ACC112 (cell line): Measurements from ENCODE around the gene GOPC.
A peak's percentile ranks its signal among the peaks of the same experiment; 100 is the strongest.

ENCODE experiments used
- H2AFZ ChIP-seq: fragments of 200-600 bp; sonication (generic); one replicate; pipeline ENCODE4 v1.6.0; 2017; ENCODE audit warnings: antibody characterized with exemption, low read length; ENCODE audit not compliant: unreplicated experiment
- H3K27ac ChIP-seq: fragments of 200-600 bp; sonication (generic); 2 replicates; pipeline ENCODE4 v1.5.1; 2014; ENCODE audit warnings: low read depth, mild to moderate bottlenecking, antibody characterized with exemption, low read length, moderate library complexity
- H3K27me3 ChIP-seq: fragments of 200-600 bp; sonication (generic); 2 replicates; pipeline ENCODE4 v1.6.1; 2014; ENCODE audit warnings: mild to moderate bottlenecking, antibody characterized with exemption, low read length, moderate library complexity, mixed read lengths; ENCODE audit not compliant: insufficient read depth
- H3K36me3 ChIP-seq: fragments of 200-600 bp; sonication (generic); 2 replicates; pipeline ENCODE4 v1.6.1; 2016; ENCODE audit warnings: mild to moderate bottlenecking, antibody characterized with exemption, low read length, moderate library complexity, mixed read lengths; ENCODE audit not compliant: insufficient read depth
- H3K4me1 ChIP-seq: fragments of 200-600 bp; sonication (generic); one replicate; pipeline ENCODE4 v1.6.1; 2016; ENCODE audit warnings: low read length, mixed read lengths; ENCODE audit not compliant: insufficient read depth, unreplicated experiment, control insufficient read depth
- H3K4me3 ChIP-seq: fragments of 200-600 bp; sonication (generic); 2 replicates; pipeline ENCODE4 v1.5.1; 2014; ENCODE audit warnings: mild to moderate bottlenecking, low read depth, low read length
- H3K79me2 ChIP-seq: fragments of 200-600 bp; sonication (generic); one replicate; pipeline ENCODE4 v1.6.0; 2016; ENCODE audit warnings: low read length; ENCODE audit not compliant: control insufficient read depth, unreplicated experiment, insufficient read depth

Gene GOPC

DNA sequence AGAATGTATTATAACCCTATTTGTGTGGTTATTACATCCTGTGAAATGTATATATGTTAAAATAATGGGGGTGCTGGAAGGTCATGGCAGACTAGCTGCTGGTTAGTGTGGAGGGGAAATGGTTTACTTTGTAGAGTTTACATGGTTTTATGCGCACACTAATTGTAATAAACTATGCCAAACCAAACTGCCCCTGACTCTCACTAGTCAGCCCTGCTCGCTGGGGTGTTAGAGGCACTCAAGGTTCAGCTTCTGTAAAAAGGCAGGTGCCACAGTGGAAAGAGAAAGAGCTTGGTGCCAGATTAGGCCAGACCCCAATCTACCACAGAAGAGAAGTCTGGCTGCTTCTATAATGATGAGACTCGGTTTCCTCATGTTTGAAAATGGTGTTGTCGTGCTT, 52.7 kb downstream of the GOPC start:
- peaks cover 34% of the 10 kb centered on the region for H3K4me1 ChIP-seq
- 0 out of 2 replicates have a peak, but pooled peaks cover 6% of the 10 kb centered on the region for H3K36me3 ChIP-seq
- H3K4me3 ChIP-seq, result peak overlapping the region; percentile 75; the same call in 1 of the 2 replicates
- H2AFZ ChIP-seq, result no peak overlapping the region
- no peaks in the 10 kb centered on the region for H3K27me3 ChIP-seq
- H3K27ac ChIP-seq, result peak overlapping the region; percentile 41; the same call in 1 of the 2 replicates
- peaks cover 20% of the 10 kb centered on the region for H3K79me2 ChIP-seq

DNA sequence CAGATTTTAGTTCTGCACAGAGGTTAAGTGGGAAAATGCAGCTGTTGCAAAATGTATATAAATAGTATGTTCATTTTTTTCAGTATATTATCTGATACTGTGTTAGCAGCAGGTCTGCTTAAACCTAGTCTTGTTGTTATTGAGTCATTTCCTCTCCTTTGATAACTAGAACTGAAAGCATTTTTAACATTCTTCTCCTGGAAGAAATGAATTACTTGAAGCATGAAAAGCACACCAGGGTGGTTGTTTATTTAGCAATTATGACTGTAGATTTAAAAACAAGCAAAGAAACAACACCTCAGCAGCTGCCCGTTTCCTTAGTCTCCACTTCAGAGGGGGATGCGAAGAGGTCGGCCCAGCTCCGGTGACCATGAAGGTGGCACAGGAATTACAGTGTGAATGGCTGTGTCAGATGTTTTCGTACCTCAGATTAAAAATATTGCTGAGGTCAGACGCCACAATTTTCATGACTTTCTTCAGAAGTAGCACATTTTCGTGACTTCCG, 53.5 kb downstream of the GOPC start:
- peaks cover 34% of the 10 kb centered on the region for H3K4me1 ChIP-seq
- H3K27ac ChIP-seq, result peak overlapping the region; percentile 41

DNA sequence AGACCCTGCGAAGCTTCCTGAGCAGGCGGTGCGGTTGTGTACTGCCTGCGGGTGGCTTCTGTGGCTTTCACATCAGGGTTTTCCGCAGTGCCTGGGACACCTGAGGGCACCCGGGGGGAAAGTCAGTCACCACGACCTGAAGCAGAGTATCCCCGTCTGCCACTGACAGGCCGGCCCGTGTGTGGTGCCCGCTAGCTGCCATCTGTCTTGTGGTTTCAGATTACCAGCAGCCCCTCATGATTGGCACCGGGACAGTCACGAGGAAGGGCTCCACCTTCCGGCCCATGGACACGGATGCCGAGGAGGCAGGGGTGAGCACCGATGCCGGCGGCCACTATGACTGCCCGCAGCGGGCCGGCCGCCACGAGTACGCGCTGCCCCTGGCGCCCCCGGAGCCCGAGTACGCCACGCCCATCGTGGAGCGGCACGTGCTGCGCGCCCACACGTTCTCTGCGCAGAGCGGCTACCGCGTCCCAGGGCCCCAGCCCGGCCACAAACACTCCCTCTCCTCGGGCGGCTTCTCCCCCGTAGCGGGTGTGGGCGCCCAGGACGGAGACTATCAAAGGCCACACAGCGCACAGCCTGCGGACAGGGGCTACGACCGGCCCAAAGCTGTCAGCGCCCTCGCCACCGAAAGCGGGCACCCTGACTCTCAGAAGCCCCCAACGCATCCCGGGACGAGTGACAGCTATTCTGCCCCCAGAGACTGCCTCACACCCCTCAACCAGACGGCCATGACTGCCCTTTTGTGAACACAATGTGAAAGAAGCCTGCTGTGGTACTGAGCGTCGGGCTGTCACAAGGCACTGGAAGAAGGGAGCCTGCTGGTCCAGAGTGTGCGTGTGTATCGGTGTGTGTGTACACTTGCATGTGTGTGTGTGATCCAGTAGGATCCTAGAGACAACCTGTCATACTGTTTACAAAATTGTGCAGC, 54.4 kb downstream of the GOPC start:
- Histone ChIP-seq H3K27ac (peak overlapping the region; percentile 40), H3K4me1 (peaks cover 34% of the 10 kb centered on the region), H2AFZ (peak overlapping the region; percentile 15), H3K36me3 (0 out of 2 replicates have a peak, but pooled peaks cover 6% of the 10 kb centered on the region), H3K4me3 (peak overlapping the region; percentile 75), H3K79me2 (peaks cover 20% of the 10 kb centered on the region), H3K27me3 (no peaks in the 10 kb centered on the region)

More for the DNA sequence above, 53.5 kb downstream of the GOPC start:
- Histone ChIP-seq H3K79me2 (peaks cover 20% of the 10 kb centered on the region), H3K27me3 (no peaks in the 10 kb centered on the region), H2AFZ (no peak overlapping the region), H3K36me3 (0 out of 2 replicates have a peak, but pooled peaks cover 6% of the 10 kb centered on the region), H3K4me3 (peak overlapping the region; percentile 75)

DNA sequence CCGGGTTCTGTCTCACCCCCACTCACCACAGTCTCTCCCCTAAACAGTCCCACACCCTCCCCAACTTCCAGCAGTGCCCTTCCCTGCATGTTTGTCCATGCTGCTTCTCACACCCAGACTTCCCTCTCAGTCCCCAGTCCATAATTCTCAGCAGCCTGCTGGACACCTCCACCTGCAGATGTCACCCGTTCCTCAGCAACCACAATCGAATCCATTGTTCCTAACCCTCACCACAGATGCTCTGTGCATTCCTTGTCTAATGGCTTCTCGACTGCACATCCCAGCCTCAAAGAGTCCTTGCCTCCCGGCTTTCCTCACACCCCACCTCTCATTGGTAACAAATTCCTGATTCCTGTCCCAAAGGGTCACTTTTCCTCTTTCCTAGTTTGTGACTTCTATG, 55.6 kb downstream of the GOPC start:
- no peak overlapping the region for H3K27ac ChIP-seq

DNA sequence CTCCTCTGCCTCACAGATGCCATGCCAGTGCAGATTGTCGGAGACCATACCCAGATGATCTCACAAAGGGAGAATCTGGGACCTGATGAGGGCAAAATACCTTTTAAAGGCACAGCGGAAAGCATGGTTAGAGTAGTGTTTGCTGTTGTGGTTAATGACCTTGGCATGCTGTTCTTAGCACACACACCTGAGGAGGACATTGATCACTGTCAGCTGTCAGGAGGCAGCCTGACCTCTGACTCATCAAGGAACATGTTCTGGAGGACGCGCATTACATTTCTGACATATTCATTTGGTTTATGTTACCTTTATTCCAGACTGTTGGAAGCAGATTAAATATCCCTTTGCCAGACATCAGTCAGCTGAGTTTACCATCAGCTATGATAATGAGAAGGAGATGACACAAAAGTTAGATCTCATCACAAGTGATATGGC, 57.1 kb downstream of the GOPC start:
- peaks cover 18% of the 10 kb centered on the region for H3K36me3 ChIP-seq
- peaks cover 14% of the 10 kb centered on the region for H3K79me2 ChIP-seq
- no peak overlapping the region for H2AFZ ChIP-seq
- H3K27ac ChIP-seq, result no peak overlapping the region
- no peaks in the 10 kb centered on the region for H3K27me3 ChIP-seq
- no peak overlapping the region for H3K4me3 ChIP-seq
- H3K4me1 ChIP-seq, result peaks cover 32% of the 10 kb centered on the region

More for the DNA sequence above, 55.6 kb downstream of the GOPC start:
- Histone ChIP-seq H3K36me3 (0 out of 2 replicates have a peak, but pooled peaks cover 6% of the 10 kb centered on the region), H3K27me3 (no peaks in the 10 kb centered on the region), H2AFZ (no peak overlapping the region), H3K4me3 (no peak overlapping the region), H3K79me2 (peaks cover 20% of the 10 kb centered on the region), H3K4me1 (peaks cover 34% of the 10 kb centered on the region)

DNA sequence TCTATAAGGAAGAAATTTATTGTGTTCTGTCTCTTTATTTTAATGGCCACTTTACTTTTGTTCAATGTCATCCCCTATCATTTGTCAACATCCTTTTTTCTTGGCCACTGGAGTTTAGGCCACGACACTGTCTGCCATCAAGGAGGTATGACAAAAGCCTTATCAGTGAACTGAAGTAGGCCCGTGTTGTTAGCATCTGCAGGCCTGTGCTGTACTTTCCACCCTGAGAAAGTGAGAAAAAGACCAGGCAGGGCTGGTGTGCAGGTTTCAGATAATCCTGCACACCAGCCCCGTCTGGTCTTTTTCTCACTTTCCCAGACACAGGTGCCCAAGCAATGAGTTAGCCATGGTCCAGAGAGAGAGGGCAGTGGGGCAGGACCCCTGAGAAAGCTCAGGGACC, 57.6 kb downstream of the GOPC start:
- Histone ChIP-seq H2AFZ (no peak overlapping the region), H3K36me3 (peaks cover 20% of the 10 kb centered on the region), H3K27me3 (no peaks in the 10 kb centered on the region), H3K4me3 (no peak overlapping the region), H3K4me1 (peaks cover 28% of the 10 kb centered on the region), H3K79me2 (peaks cover 9% of the 10 kb centered on the region), H3K27ac (no peak overlapping the region)

DNA sequence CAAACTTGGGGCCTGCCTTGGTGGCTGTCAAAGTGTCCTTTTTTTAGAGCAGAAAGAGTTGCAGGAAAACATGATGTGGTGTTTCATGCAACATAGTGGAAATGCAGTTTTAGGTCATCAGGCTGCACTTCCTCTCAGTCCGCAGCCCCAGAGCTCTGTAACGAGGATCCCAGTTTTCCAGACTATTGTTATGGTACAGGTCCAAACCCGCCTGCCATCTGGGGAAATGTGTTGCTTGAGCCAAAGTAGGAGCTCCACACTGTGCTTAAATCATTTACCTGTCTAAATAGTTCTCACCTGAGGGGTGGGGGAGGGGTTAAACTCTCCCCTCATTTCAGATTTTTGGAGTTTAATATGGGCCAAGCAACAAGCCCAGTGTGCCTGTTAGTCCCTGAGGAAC, 59.8 kb downstream of the GOPC start:
- Histone ChIP-seq H3K79me2 (no peaks in the 10 kb centered on the region), H3K36me3 (peaks cover 36% of the 10 kb centered on the region), H3K4me3 (no peak overlapping the region), H3K27ac (no peak overlapping the region), H2AFZ (no peak overlapping the region), H3K27me3 (no peaks in the 10 kb centered on the region), H3K4me1 (peaks cover 8% of the 10 kb centered on the region)

DNA sequence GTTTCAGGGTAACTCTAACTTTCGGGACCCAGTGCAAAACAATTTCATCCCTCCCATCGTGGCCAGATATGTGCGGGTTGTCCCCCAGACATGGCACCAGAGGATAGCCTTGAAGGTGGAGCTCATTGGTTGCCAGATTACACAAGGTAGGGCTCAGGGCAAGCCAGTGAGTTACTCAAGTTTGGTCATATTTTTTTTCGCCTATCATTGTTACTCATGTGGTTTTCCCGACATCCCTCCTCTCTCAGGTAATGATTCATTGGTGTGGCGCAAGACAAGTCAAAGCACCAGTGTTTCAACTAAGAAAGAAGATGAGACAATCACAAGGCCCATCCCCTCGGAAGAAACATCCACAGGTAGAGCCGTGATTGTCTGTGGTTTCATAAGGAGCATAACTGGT, 61.6 kb downstream of the GOPC start:
- Histone ChIP-seq H3K4me3 (no peak overlapping the region), H2AFZ (no peak overlapping the region), H3K27ac (no peak overlapping the region), H3K79me2 (no peaks in the 10 kb centered on the region), H3K36me3 (peaks cover 37% of the 10 kb centered on the region), H3K4me1 (peaks cover 6% of the 10 kb centered on the region), H3K27me3 (no peaks in the 10 kb centered on the region)

DNA sequence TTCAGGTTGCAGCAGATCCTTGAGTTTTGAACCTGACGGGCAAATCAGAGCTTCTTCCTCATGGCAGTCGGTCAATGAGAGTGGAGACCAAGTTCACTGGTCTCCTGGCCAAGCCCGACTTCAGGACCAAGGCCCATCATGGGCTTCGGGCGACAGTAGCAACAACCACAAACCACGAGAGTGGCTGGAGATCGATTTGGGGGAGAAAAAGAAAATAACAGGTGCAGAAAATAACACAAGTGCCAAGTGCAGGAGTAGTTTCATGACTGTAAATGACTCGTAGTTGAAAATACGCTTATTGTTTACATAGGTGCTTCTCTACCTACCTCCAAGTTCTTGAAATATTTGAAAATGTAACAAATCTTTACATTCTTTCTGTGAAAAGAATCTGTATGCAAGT, 63.7 kb downstream of the GOPC start:
- Histone ChIP-seq H3K27ac (no peak overlapping the region), H2AFZ (no peak overlapping the region), H3K79me2 (no peaks in the 10 kb centered on the region), H3K36me3 (peaks cover 37% of the 10 kb centered on the region), H3K4me3 (no peak overlapping the region), H3K27me3 (no peaks in the 10 kb centered on the region), H3K4me1 (peaks cover 6% of the 10 kb centered on the region)

DNA sequence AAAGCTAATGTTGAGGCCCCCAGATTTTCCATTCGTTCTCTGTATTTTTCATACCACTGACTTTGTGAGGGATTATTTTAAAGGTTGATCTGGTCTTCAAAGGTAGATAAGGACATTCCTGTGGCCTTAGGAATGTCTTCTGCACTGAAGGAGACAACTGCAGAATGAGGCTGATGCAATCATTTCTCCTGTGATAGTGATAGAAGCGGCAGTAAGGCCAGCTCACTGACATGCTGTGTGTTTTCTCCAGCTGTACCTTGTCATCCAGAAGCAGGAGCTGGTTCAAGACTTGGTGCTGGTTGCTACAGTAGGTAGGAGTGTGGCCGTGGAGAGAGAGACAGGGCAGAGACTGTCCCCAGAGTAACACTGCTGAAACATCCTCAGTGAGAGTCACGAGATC, 66.0 kb downstream of the GOPC start:
- no peak overlapping the region for H3K27ac ChIP-seq
- H3K4me3 ChIP-seq, result no peak overlapping the region

More for the DNA sequence above, 66.0 kb downstream of the GOPC start:
- no peaks in the 10 kb centered on the region for H3K79me2 ChIP-seq
- peaks cover 12% of the 10 kb centered on the region for H3K4me1 ChIP-seq
- no peak overlapping the region for H2AFZ ChIP-seq
- H3K27me3 ChIP-seq, result no peaks in the 10 kb centered on the region
- peaks cover 41% of the 10 kb centered on the region for H3K36me3 ChIP-seq
